HG02678 (cell line): ENCODE measurements around the gene PHF13.
"Not testable (repeated sequence)": the region's sequence is repeated elsewhere in the genome, so short reads cannot be mapped to it uniquely, and the experiment has no call there.

ENCODE experiments used
- ATAC-seq: cut with Tn5 transposase; IDR thresholded peaks from one replicate; pipeline ENCODE4 v1.9.1; 2021; ENCODE audit warnings: mild to moderate bottlenecking, moderate library complexity; ENCODE audit not compliant: unreplicated experiment

The PHF13 gene

GRCh38 chr1:6653436-6654290, 40.1 kb downstream of the PHF13 start:
- no peak for ATAC-seq

- ATAC-seq, result no peak
These were observed 43.6 kb downstream of the PHF13 start for GRCh38 chr1:6657138-6657537.

- no peak for ATAC-seq
These were observed 45.0 kb downstream of the PHF13 start for GRCh38 chr1:6658359-6659060.

- no peak for ATAC-seq
These were observed 47.0 kb downstream of the PHF13 start for GRCh38 chr1:6660415-6661049.

- not testable (repeated sequence) for ATAC-seq
These were observed 48.9 kb downstream of the PHF13 start for GRCh38 chr1:6662468-6662867.

- no peak for ATAC-seq
These were observed 53.2 kb downstream of the PHF13 start for GRCh38 chr1:6666696-6667095.

GRCh38 chr1:6667139-6667538, 53.6 kb downstream of the PHF13 start:
- ATAC-seq, result no peak

GRCh38 chr1:6668503-6668902, 55.0 kb downstream of the PHF13 start:
- ATAC-seq, result no peak

- no peak for ATAC-seq
These were observed 59.0 kb downstream of the PHF13 start for GRCh38 chr1:6672558-6672957.
